ENCODE results near the gene EHD4.

EHD4 gene

GRCh38 chr15:41915255-41915994 lies 56.9 kb downstream of the EHD4 start:
- DNase-seq, result no peak

GRCh38 chr15:41914411-41914810 lies 57.9 kb downstream of the EHD4 start:
- DNase-seq, result no peak

GRCh38 chr15:41913256-41913655 lies 59.1 kb downstream of the EHD4 start:
- no peak for DNase-seq

GRCh38 chr15:41911691-41912345 lies 60.5 kb downstream of the EHD4 start:
- no peak for DNase-seq

- no peak for DNase-seq
These were observed 63.5 kb downstream of the EHD4 start for GRCh38 chr15:41908736-41909461.

GRCh38 chr15:41907141-41907540 lies 65.2 kb downstream of the EHD4 start:
- no peak for DNase-seq

- no peak for DNase-seq
These were observed 65.7 kb downstream of the EHD4 start for GRCh38 chr15:41906608-41907007.

- DNase-seq, result no peak
These were observed 67.1 kb downstream of the EHD4 start for GRCh38 chr15:41905036-41905793.

GRCh38 chr15:41904541-41905005 lies 67.8 kb downstream of the EHD4 start:
- DNase-seq, result peak; percentile 73

- no peak for DNase-seq
These were observed 68.6 kb downstream of the EHD4 start for GRCh38 chr15:41903782-41904181.

GRCh38 chr15:41901431-41901830 lies 70.9 kb downstream of the EHD4 start:
- DNase-seq, result no peak

GRCh38 chr15:41900526-41901380 lies 71.6 kb downstream of the EHD4 start:
- DNase-seq, result no peak

- DNase-seq, result no peak
These were observed 72.4 kb downstream of the EHD4 start for GRCh38 chr15:41899854-41900442.

GRCh38 chr15:41897363-41897799 lies 75.0 kb downstream of the EHD4 start:
- no peak for DNase-seq

GRCh38 chr15:41896566-41896965 lies 75.8 kb downstream of the EHD4 start:
- DNase-seq, result no peak

GRCh38 chr15:41895957-41896356 lies 76.4 kb downstream of the EHD4 start:
- no peak for DNase-seq

- DNase-seq, result no peak
These were observed 76.9 kb downstream of the EHD4 start for GRCh38 chr15:41895491-41895890.

GRCh38 chr15:41894791-41895463 lies 77.4 kb downstream of the EHD4 start:
- peak; percentile 86 for DNase-seq

GRCh38 chr15:41894251-41894790 lies 78.0 kb downstream of the EHD4 start:
- no peak for DNase-seq

- DNase-seq, result no peak
These were observed 78.7 kb downstream of the EHD4 start, which contains the start of gene SPTBN5 for GRCh38 chr15:41893422-41894250. Gene SPTBN5 (minus strand): TSS chr15:41894053. CDS start chr15:41893497, 556 bp downstream.

Measured in EL (cell line).